Heart right ventricle (tissue), 16 donors: Measurements from ENCODE around the gene USH2A. TPM values are rescaled to one million over a fixed set of nuclear protein-coding genes. Genes with fewer than 3 reads are reported as not detected.

Experiments used
- ATAC-seq, 8 donors: fragments of 200-7000 bp; cut with Tn5 transposase; one replicate each; pipeline ENCODE4 v1.9.1; 2020; ENCODE audit warnings: mild to moderate bottlenecking in 8 of 8, moderate library complexity in 8 of 8, moderate number of reproducible peaks in 1 of 8
- DNase-seq, 2 donors: peaks; one replicate each; pipeline ENCODE4 v3.0.0-alpha.2; 2020
- H3K27ac ChIP-seq, 10 donors: fragments of 200-600 bp; sonication (generic) in 2 of 10; one replicate each; pipeline versions ENCODE4 v1.5.0 to v1.8.0; 2020 to 2022; ENCODE audit warnings: mild to moderate bottlenecking in 3 of 10
- H3K27me3 ChIP-seq, 7 donors: fragments of 200-600 bp; one replicate each; pipeline ENCODE4 v1.8.0; 2021 to 2022; ENCODE audit warnings: mild to moderate bottlenecking in 2 of 7
- H3K36me3 ChIP-seq, 9 donors: fragments of 200-600 bp; sonication (generic) in 1 of 9; one replicate each; pipeline versions ENCODE4 v1.5.0 to v1.8.0; 2020 to 2022; ENCODE audit warnings: mild to moderate bottlenecking in 2 of 9
- H3K4me1 ChIP-seq, 9 donors: fragments of 200-600 bp; sonication (generic) in 1 of 9; one replicate each; pipeline versions ENCODE4 v1.5.0 to v1.8.0; 2020 to 2022; ENCODE audit warnings: mild to moderate bottlenecking in 4 of 9
- H3K4me3 ChIP-seq, 10 donors: fragments of 200-600 bp; sonication (generic) in 2 of 10; one replicate each; pipeline versions ENCODE4 v1.5.0 to v1.8.0; 2020 to 2022; ENCODE audit warnings: mild to moderate bottlenecking in 7 of 10, moderate library complexity in 2 of 10
- H3K9me3 ChIP-seq, 11 donors: fragments of 200-600 bp in 10 of 11; sonication (generic) in 2 of 11; one replicate each; pipeline versions ENCODE4 v1.5.0 to v1.8.0; 2013 to 2022; ENCODE audit warnings: mild to moderate bottlenecking in 2 of 11, control low read depth in 1 of 11, moderate library complexity in 1 of 11
- WGBS, 2 donors: extraction: QIAGEN DNeasy Blood & Tissue Kit; methylation state at CpG; one replicate each; pipeline ENCODE4 v1.1.7; 2013; ENCODE audit warnings: inconsistent platforms in 1 of 2; 5-methylcytosine and 5-hydroxymethylcytosine counted together
- intact Hi-C, 10 donors: fragments of 100-400 bp; cut with DNase I; formaldehyde crosslinking; loops; one replicate each; pipeline versions ENCODE4 v1.11.1 to v1.14.2; 2022
- polyA plus RNA-seq, 2 donors: library from polyadenylated mRNA; stranded (reverse); fragments of 200-250 nt; gene quantifications; one replicate each; pipeline ENCODE4 v1.2.3, GENCODE V29; 2013
- total RNA-seq, 10 donors: library from RNA; stranded (reverse); fragmentation: NEBNext Ultra II Directional in 3 of 10; extraction: Animal tissue kit (Norgen Biotek cat#: 25700) in 3 of 10; gene quantifications; one replicate each; pipeline versions ENCODE4 v1.2.1 to v1.2.4, GENCODE V29; 2021 to 2023
- TF ChIP-seq, protein P1 (sequence below), 9 donors: fragments of 200-600 bp; sonication (generic) in 2 of 9; IDR thresholded peaks; one replicate each; pipeline versions ENCODE4 v1.5.0 to v1.8.0; 2021 to 2022; ENCODE audit warnings: antibody characterized with exemption in 9 of 9, mild to moderate bottlenecking in 5 of 9, moderate library complexity in 1 of 9
- donor health status: Arrhythmogenic right ventricular cardiomyopathy.
- donor health status: ischemic (EF 13 %, LVEDD 7.1; RV severe dilation, severe dysfunction).
- donor health status: healthy with polysubstance abuse.
- donor health status: DM: no; HTN: yes; CAD: no.
- donor health status: DM: no; HTN: no; CAD: no.
- donor health status: ischemic (EF 25% LVEDD 6.9; RV normal size, moderate dysfunction).
- donor health status: ischemic (EF 25% LVEDD 5.7; RV mildly dilated, moderate dysfunction).
- donor health status: healthy.
- donor health status: DM: yes; HTN: yes; CAD: no.
- donor health status: Ischemic cardiomyopathy.
- donor health status: ischemic (EF 35%, LVEDD 5.7; RV mildly dilated, moderate dysfunction).
- donor health status: nonischemic (EF 11% LVEDD 7.7; RV severe dilation, severe dysfunction).
- donor health status: DM: yes; HTN: yes; CAD: no.
- donor health status: PGD.
- donor health status: ischemic (EF 29% LVEDD 5.4; RV normal size, mild dysfunction).
- donor health status: nonischemic (EF 23%, LVEDD 6.1; RV moderate dilation, normal function).

The USH2A gene
- total and polyA plus RNA-seq, 12 donors = 0.01 to 4.9 (median 3.6) TPM

DNA sequence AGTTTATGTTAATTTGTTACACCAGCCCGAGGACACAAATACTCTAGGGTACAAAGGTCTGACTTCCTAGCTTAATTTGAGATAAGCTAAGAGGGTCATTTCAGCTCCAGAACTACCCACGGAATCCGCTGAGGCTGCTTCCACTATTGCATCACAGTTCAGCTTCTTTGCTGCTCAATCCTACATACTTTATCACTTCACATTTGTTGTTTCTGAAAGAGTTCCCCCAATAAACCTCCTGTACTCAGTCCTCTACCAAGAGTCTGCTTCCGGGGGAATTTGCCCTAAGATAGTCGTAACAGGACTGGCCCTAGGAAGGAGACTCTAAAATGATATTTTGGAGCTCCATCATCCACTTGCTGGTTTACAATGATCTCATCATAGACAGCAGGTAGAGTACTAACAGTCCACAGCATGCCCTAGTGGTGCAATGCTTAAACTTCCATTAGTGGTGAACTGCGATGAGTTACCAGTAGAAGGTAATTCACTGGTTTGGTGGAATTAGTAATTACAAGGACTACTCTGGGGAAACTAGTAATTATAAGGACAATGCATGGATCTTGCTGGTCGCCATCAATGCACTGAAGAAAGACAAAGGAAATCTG, 229.3 kb downstream of the USH2A start:
- ATAC-seq (no peak), DNase-seq (no peak)
- 80 to 82% methylated on average over 7 of the region's 7 CpGs for WGBS, 2 donors
- H3K27me3 ChIP-seq = no peaks in the 10 kb centered on the region
- H3K9me3 ChIP-seq = no peaks in the 10 kb centered on the region
- intact Hi-C loops = no loop called here
- no peak overlapping the region for H3K4me3 ChIP-seq
- no peaks in the 10 kb centered on the region for H3K36me3 ChIP-seq
- H3K4me1 ChIP-seq = no peaks in the 10 kb centered on the region
- TF ChIP-seq, protein P1, sequence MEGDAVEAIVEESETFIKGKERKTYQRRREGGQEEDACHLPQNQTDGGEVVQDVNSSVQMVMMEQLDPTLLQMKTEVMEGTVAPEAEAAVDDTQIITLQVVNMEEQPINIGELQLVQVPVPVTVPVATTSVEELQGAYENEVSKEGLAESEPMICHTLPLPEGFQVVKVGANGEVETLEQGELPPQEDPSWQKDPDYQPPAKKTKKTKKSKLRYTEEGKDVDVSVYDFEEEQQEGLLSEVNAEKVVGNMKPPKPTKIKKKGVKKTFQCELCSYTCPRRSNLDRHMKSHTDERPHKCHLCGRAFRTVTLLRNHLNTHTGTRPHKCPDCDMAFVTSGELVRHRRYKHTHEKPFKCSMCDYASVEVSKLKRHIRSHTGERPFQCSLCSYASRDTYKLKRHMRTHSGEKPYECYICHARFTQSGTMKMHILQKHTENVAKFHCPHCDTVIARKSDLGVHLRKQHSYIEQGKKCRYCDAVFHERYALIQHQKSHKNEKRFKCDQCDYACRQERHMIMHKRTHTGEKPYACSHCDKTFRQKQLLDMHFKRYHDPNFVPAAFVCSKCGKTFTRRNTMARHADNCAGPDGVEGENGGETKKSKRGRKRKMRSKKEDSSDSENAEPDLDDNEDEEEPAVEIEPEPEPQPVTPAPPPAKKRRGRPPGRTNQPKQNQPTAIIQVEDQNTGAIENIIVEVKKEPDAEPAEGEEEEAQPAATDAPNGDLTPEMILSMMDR (IDR thresholded peaks at IDR 0.05) = peak in 1 of 9 donors; percentile 5
- no peak overlapping the region for H3K27ac ChIP-seq

DNA sequence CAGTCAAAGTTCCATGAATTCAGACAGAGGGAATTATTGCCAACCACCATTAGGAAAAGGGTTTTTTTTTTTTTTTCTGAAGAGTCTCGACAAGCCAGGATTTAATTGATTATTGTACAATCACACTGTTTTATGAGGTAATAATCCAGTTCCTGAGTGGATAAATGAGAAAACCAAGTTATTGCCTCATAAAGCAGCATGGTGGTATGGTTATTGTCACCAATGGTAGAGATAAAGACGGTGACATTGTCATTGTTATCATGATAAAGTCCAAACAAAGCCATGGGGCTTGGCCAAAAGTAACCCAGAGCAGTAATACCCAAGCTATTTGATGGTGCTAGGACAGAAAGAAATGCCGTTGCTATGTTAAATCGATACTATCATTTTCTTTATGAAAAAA, 232.8 kb downstream of the USH2A start:
- Histone ChIP-seq H3K27me3 (no peaks in the 10 kb centered on the region), H3K27ac (no peak overlapping the region), H3K4me3 (no peak overlapping the region), H3K9me3 (no peaks in the 10 kb centered on the region), H3K36me3 (no peaks in the 10 kb centered on the region), H3K4me1 (no peaks in the 10 kb centered on the region)
- 68 to 69% methylated on average over 4 of the region's 4 CpGs for WGBS, 2 donors
- intact Hi-C loops = no loop called here
- TF ChIP-seq, protein P1 (IDR thresholded peaks at IDR 0.05) = no peak
- ATAC-seq (no peak), DNase-seq (no peak)

DNA sequence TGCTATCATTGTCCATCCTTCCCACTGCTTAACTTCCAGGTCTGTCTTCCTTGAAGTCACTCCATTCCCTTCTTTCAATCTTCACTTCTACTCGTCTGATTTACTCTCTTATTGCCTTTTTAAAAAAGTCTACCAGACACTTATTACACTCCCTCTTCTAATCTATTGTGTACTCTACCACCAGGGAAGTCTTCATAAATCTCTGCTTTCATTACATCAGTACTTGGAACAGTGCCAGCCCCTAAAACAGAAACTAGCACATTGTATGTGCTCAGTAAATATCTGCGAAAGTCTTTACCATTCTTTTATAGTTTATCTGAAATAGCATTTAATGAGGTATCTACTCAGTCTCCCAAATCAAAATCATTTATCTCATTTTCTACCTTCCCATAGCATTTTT, 236.4 kb downstream of the USH2A start:
- ATAC-seq = no peak
- WGBS, 2 donors = 61 to 71% methylated on average over 2 of the region's 2 CpGs
- Histone ChIP-seq H3K4me3 (no peak overlapping the region), H3K27me3 (no peaks in the 10 kb centered on the region), H3K4me1 (no peaks in the 10 kb centered on the region), H3K9me3 (no peaks in the 10 kb centered on the region), H3K36me3 (no peaks in the 10 kb centered on the region), H3K27ac (no peak overlapping the region)
- intact Hi-C loops = no loop called here
- no peak for DNase-seq
- TF ChIP-seq, protein P1 (IDR thresholded peaks at IDR 0.05) = no peak

DNA sequence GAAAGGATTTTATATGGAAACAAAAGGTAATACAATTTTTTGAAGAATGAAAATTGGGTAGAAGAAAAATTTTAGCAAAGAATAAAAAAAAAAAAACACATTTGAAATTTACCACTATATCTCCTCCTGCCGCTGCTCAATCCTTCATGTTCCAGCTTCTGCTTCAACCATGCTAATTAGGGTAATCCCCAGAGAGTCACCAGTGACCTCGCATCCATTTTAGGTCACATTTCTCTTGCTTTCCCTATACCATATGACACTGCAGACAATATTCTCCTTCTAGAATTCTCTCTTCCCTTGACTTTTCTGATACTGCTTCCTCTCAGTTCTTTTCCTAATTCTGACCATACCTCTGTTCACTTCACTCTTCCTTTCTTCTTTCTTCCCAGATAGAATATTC, 237.1 kb downstream of the USH2A start:
- no peaks in the 10 kb centered on the region for H3K4me1 ChIP-seq
- DNase-seq = no peak
- no peaks in the 10 kb centered on the region for H3K9me3 ChIP-seq
- no peak overlapping the region for H3K4me3 ChIP-seq
- TF ChIP-seq, protein P1 (IDR thresholded peaks at IDR 0.05) = no peak
- intact Hi-C loops = no loop called here
- H3K36me3 ChIP-seq = no peaks in the 10 kb centered on the region
- WGBS, 2 donors = 77% methylated on average over 2 of the region's 2 CpGs
- ATAC-seq = no peak
- H3K27ac ChIP-seq = no peak overlapping the region
- H3K27me3 ChIP-seq = no peaks in the 10 kb centered on the region
